RWPE2 (cell line): Measurements from ENCODE around the gene SYT7.
"Not testable (repeated sequence)": the region's sequence is repeated elsewhere in the genome, so short reads cannot be mapped to it uniquely, and the experiment has no call there.

ENCODE experiments used
- ATAC-seq: fragments of 200-7000 bp; cut with Tn5 transposase; 3 replicates; pipeline ENCODE4 v1.9.1; 2021; ENCODE audit warnings: low read depth
- DNase-seq: peaks from one replicate; pipeline ENCODE4 v3.0.0-alpha.2; 2020; ENCODE audit warnings: low spot score
- H3K27ac ChIP-seq: fragments of 450-650 bp; 2 replicates; pipeline ENCODE4 v1.5.1; 2017; ENCODE audit warnings: mild to moderate bottlenecking; ENCODE audit not compliant: poor library complexity, severe bottlenecking
- H3K27me3 ChIP-seq: fragments of 250-450 bp; sonication (Bioruptor Pico); 2 replicates; pipeline ENCODE4 v1.5.1; 2021; ENCODE audit warnings: mild to moderate bottlenecking, moderate library complexity; ENCODE audit not compliant: insufficient read depth, poor library complexity, severe bottlenecking
- H3K36me3 ChIP-seq: fragments of 250-450 bp; sonication (Bioruptor Pico); 2 replicates; pipeline ENCODE4 v1.5.1; 2020; ENCODE audit warnings: low read depth, mild to moderate bottlenecking, moderate library complexity
- H3K4me1 ChIP-seq: fragments of 250-450 bp; sonication (Bioruptor Pico); 2 replicates; pipeline ENCODE4 v1.5.1; 2021; ENCODE audit warnings: mild to moderate bottlenecking, moderate library complexity; ENCODE audit not compliant: insufficient read depth, poor library complexity, severe bottlenecking
- H3K4me3 ChIP-seq: fragments of 250-450 bp; sonication (Bioruptor Pico); 2 replicates; pipeline ENCODE4 v1.5.1; 2021; ENCODE audit warnings: mild to moderate bottlenecking, moderate library complexity; ENCODE audit not compliant: severe bottlenecking
- H3K9me3 ChIP-seq: fragments of 250-450 bp; sonication (Bioruptor Pico); 2 replicates; pipeline ENCODE4 v1.5.1; 2021; ENCODE audit warnings: mild to moderate bottlenecking, moderate library complexity; ENCODE audit not compliant: severe bottlenecking
- CTCF ChIP-seq: fragments of 450-650 bp; IDR thresholded peaks from one replicate; pipeline ENCODE4 v1.5.1; 2017; ENCODE audit warnings: mild to moderate bottlenecking, moderate library complexity; ENCODE audit not compliant: poor library complexity, severe bottlenecking

The SYT7 gene

GRCh38 chr11:61473370-61474012, 107.4 kb downstream of the SYT7 start:
- Histone ChIP-seq H3K27ac (no peak overlapping the region), H3K4me1 (no peaks in the 10 kb centered on the region), H3K27me3 (no peaks in the 10 kb centered on the region), H3K9me3 (no peaks in the 10 kb centered on the region), H3K36me3 (no peaks in the 10 kb centered on the region), H3K4me3 (no peak overlapping the region)
- no peak for TF ChIP-seq CTCF
- DNase-seq (no peak), ATAC-seq (no peak)

GRCh38 chr11:61472868-61473267, 108.0 kb downstream of the SYT7 start:
- Histone ChIP-seq H3K9me3 (no peaks in the 10 kb centered on the region), H3K36me3 (no peaks in the 10 kb centered on the region), H3K4me1 (no peaks in the 10 kb centered on the region), H3K4me3 (no peak overlapping the region), H3K27me3 (no peaks in the 10 kb centered on the region), H3K27ac (no peak overlapping the region)
- TF ChIP-seq CTCF, result no peak
- ATAC-seq, result no peak
- no peak for DNase-seq

GRCh38 chr11:61472282-61472681, 108.6 kb downstream of the SYT7 start:
- Histone ChIP-seq H3K27me3 (no peaks in the 10 kb centered on the region), H3K4me3 (no peak overlapping the region), H3K4me1 (no peaks in the 10 kb centered on the region), H3K27ac (no peak overlapping the region), H3K9me3 (no peaks in the 10 kb centered on the region), H3K36me3 (no peaks in the 10 kb centered on the region)
- TF ChIP-seq CTCF, result no peak
- DNase-seq (no peak), ATAC-seq (no peak)

GRCh38 chr11:61468002-61468401, 112.9 kb downstream of the SYT7 start:
- Histone ChIP-seq H3K27me3 (no peaks in the 10 kb centered on the region), H3K4me3 (no peak overlapping the region), H3K4me1 (no peaks in the 10 kb centered on the region), H3K36me3 (no peaks in the 10 kb centered on the region), H3K27ac (no peak overlapping the region), H3K9me3 (no peaks in the 10 kb centered on the region)
- DNase-seq, result no peak
- ATAC-seq, result no peak
- no peak for TF ChIP-seq CTCF

- not testable (repeated sequence) for H3K36me3 ChIP-seq, H3K27ac ChIP-seq
These were observed 113.3 kb downstream of the SYT7 start for GRCh38 chr11:61467602-61468001.

More at GRCh38 chr11:61467602-61468001, 113.3 kb downstream of the SYT7 start:
- not testable (repeated sequence) for DNase-seq, H3K4me1 ChIP-seq, H3K9me3 ChIP-seq, H3K27me3 ChIP-seq, H3K4me3 ChIP-seq, ATAC-seq
